ENCODE data around the gene CLEC1A. TPM values are rescaled to one million over a fixed set of nuclear protein-coding genes. Genes with fewer than 3 reads are reported as not detected.

The CLEC1A gene
- polyA plus RNA-seq, 1 experiment: not detected

DNA sequence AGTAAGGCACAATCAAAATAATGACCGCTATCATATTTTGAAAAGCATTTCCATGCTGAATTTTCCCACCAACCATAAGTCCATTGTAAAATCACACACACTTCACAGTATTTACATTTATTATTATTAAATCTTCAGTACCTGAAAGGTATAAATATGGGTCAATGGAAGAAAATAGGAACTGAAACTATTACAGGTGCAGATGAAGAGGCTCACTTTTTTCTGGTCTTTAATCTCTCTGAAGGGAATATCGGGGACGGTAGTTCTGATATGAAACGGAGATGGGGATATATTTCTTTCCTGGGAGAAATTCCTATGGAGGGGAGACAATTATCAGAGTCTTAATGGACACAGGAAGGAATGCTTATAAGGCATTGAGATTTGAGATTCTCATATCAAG, 28.4 kb downstream of the CLEC1A start:
- no peaks in the 10 kb centered on the region for H3K9me3 ChIP-seq (ENCODE audit: control insufficient read depth, insufficient read depth, low read length)
- no peak overlapping the region for H3K4me3 ChIP-seq (ENCODE audit: low read depth, low read length)
- no peaks in the 10 kb centered on the region for H3K27me3 ChIP-seq (ENCODE audit: control insufficient read depth, insufficient read depth, low read length)
- no peak for DNase-seq (ENCODE audit: low read depth, low spot score)
- ChIA-PET POLR2A (no interaction called here), CTCF (no interaction called here)
- H3K27ac ChIP-seq (ENCODE audit: low read depth, low read length): no peak overlapping the region
- TF ChIP-seq, protein P1, sequence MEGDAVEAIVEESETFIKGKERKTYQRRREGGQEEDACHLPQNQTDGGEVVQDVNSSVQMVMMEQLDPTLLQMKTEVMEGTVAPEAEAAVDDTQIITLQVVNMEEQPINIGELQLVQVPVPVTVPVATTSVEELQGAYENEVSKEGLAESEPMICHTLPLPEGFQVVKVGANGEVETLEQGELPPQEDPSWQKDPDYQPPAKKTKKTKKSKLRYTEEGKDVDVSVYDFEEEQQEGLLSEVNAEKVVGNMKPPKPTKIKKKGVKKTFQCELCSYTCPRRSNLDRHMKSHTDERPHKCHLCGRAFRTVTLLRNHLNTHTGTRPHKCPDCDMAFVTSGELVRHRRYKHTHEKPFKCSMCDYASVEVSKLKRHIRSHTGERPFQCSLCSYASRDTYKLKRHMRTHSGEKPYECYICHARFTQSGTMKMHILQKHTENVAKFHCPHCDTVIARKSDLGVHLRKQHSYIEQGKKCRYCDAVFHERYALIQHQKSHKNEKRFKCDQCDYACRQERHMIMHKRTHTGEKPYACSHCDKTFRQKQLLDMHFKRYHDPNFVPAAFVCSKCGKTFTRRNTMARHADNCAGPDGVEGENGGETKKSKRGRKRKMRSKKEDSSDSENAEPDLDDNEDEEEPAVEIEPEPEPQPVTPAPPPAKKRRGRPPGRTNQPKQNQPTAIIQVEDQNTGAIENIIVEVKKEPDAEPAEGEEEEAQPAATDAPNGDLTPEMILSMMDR (IDR thresholded peaks at IDR 0.05; ENCODE audit: low read depth, low read length): no peak

DNA sequence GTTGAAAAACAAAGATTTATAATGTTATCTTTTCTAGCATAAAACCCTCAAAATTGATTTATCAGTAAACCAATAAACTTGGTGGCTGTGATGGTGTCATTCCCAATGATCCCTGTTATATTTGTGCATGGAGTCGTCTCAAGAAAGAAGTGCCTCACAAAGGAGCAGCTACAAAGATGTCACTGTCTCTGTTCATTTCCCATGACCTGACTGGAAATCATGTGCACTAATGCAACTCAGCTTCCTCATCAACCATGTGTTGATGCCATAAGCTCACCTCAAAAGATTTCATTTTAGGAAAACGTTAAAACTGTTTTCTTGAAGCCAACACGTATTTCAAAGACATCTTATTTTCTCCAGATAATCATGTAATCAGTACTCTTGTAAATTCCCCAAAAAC, 28.8 kb downstream of the CLEC1A start:
- ChIA-PET CTCF (no interaction called here), POLR2A (no interaction called here)
- DNase-seq (ENCODE audit: low read depth, low spot score): no peak

DNA sequence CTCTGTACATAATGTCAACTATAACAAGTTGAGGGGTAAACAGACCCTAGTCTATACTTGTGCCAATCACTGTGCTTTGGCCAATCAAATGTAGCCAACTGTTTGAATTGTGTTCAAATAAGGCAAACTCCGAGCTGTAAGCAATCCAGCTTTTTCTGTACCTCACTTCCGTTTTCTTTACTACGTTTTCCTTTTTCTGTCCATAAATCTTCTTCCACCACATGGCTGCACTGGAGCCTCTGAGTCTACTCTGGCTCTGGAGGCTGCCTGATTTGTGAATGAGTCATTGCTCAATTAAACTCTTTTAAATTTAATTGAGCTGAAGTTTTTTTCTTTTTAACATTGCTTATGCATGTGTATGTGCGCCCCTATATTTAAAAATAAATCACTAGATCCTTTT, 29.7 kb downstream of the CLEC1A start:
- Histone ChIP-seq H3K4me3 (ENCODE audit: low read depth, low read length) (no peak overlapping the region), H3K9me3 (ENCODE audit: control insufficient read depth, insufficient read depth, low read length) (no peaks in the 10 kb centered on the region), H3K27ac (ENCODE audit: low read depth, low read length) (no peak overlapping the region), H3K27me3 (ENCODE audit: control insufficient read depth, insufficient read depth, low read length) (no peaks in the 10 kb centered on the region)
- ChIA-PET CTCF (interaction anchor here (1.0 to 1.8 kb wide), 3 partner anchors 35 to 84 kb away, joined by 5 to 6 read pairs (median 6); no protein-coding TSS in a partner anchor), POLR2A (no interaction called here)
- DNase-seq (ENCODE audit: low read depth, low spot score): no peak
- TF ChIP-seq, protein P1 (IDR thresholded peaks at IDR 0.05; ENCODE audit: low read depth, low read length): no peak

More for the DNA sequence above, 28.8 kb downstream of the CLEC1A start:
- Histone ChIP-seq H3K4me3 (ENCODE audit: low read depth, low read length) (no peak overlapping the region), H3K27ac (ENCODE audit: low read depth, low read length) (no peak overlapping the region), H3K9me3 (ENCODE audit: control insufficient read depth, insufficient read depth, low read length) (no peaks in the 10 kb centered on the region), H3K27me3 (ENCODE audit: control insufficient read depth, insufficient read depth, low read length) (no peaks in the 10 kb centered on the region)
- TF ChIP-seq, protein P1 (IDR thresholded peaks at IDR 0.05; ENCODE audit: low read depth, low read length): no peak

DNA sequence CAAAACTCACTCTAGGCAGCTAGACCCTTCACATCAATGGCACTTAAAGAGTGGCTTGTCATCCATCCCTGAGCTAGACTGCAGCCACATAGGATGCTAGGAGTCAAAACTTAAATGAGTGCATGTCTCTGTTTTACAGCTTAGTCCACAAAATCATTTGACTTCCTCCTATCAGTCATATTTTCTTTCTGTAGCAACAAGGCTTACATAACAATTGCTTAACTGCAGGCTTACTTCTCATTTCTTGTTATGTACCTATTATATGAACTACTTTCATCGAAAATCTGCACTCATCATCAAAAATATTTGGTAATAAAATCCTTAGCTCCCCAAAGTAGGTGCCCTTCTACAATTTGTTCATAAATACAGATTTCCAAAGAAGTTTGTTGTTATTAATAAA, 30.1 kb downstream of the CLEC1A start:
- ChIA-PET CTCF (interaction anchor here (1.0 to 1.8 kb wide), 3 partner anchors 34 to 84 kb away, joined by 5 to 6 read pairs (median 6); no protein-coding TSS in a partner anchor), POLR2A (no interaction called here)
- no peaks in the 10 kb centered on the region for H3K9me3 ChIP-seq (ENCODE audit: control insufficient read depth, insufficient read depth, low read length)
- no peak overlapping the region for H3K27ac ChIP-seq (ENCODE audit: low read depth, low read length)
- DNase-seq (ENCODE audit: low read depth, low spot score): no peak
- TF ChIP-seq, protein P1 (IDR thresholded peaks at IDR 0.05; ENCODE audit: low read depth, low read length): no peak
- H3K4me3 ChIP-seq (ENCODE audit: low read depth, low read length): no peak overlapping the region
- H3K27me3 ChIP-seq (ENCODE audit: control insufficient read depth, insufficient read depth, low read length): no peaks in the 10 kb centered on the region

DNA sequence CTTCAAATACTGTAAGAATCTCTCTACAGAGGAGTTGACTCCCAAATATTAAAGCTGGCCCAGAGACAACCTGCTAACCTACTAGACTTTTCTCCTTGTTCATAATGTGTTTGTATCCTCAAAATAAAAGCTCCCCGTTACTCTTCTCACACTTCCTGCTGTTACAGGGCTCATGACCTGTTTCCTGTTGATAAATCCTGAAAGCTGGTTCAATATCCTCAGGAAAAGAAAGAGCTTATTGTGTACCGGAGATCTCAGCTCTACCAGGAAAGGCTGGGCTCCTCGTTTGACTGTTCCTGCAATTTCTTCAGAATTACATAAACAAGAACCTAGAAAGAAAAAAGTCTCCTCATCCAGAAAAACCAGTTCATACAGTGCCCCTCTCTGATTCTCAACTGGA, 30.8 kb downstream of the CLEC1A start:
- no peak for DNase-seq (ENCODE audit: low read depth, low spot score)
- H3K9me3 ChIP-seq (ENCODE audit: control insufficient read depth, insufficient read depth, low read length): no peaks in the 10 kb centered on the region
- ChIA-PET POLR2A (no interaction called here), CTCF (interaction anchor here (1.5 to 1.8 kb wide), 2 partner anchors 33 to 72 kb away, joined by 5 to 6 read pairs; no protein-coding TSS in a partner anchor)
- no peaks in the 10 kb centered on the region for H3K27me3 ChIP-seq (ENCODE audit: control insufficient read depth, insufficient read depth, low read length)
- TF ChIP-seq, protein P1 (IDR thresholded peaks at IDR 0.05; ENCODE audit: low read depth, low read length): no peak
- H3K27ac ChIP-seq (ENCODE audit: low read depth, low read length): no peak overlapping the region
- no peak overlapping the region for H3K4me3 ChIP-seq (ENCODE audit: low read depth, low read length)

Measured in AG04450 (cell line).